ENCODE measurements around the gene B3GLCT. TPM values are rescaled to one million over a fixed set of nuclear protein-coding genes. Genes with fewer than 3 reads are reported as not detected.

The B3GLCT gene
- total RNA-seq, 1 donor from 2014 or later: 11.2 TPM

GRCh38 chr13:31320946-31321345 lies 121.2 kb downstream of the B3GLCT start:
- H3K27ac Mint-ChIP-seq (ENCODE audit: unreplicated experiment): no peak overlapping the region
- Histone ChIP-seq H3K9me3 (ENCODE audit: insufficient read depth, low read depth, low read length) (no peaks in the 10 kb centered on the region), H3K27me3 (ENCODE audit: insufficient read depth, low read length) (no peaks in the 10 kb centered on the region), H3K36me3 (ENCODE audit: insufficient read depth, low read length) (no peaks in the 10 kb centered on the region), H2AFZ (ENCODE audit: low read depth, low read length) (no peak overlapping the region), H3K4me2 (ENCODE audit: low read length) (no peak overlapping the region), H3K9ac (ENCODE audit: low read length) (no peak overlapping the region), H3K4me3 (ENCODE audit: insufficient read depth, low read depth, low read length) (no peak overlapping the region), H3K4me1 (ENCODE audit: insufficient read depth, low read length) (no peaks in the 10 kb centered on the region), H3K79me2 (ENCODE audit: insufficient read depth, low read length) (no peaks in the 10 kb centered on the region), H4K20me1 (ENCODE audit: insufficient read depth, low read length) (no peaks in the 10 kb centered on the region), H3K27ac (ENCODE audit: low read depth, low read length) (no peak overlapping the region)
- TF ChIP-seq CTCF (IDR thresholded peaks at IDR 0.05; ENCODE audit: insufficient read depth, low read depth, low read length) (no peak), EZH2 (IDR thresholded peaks at IDR 0.05; ENCODE audit: insufficient read depth, low read length) (no peak)
- H3K4me3 Mint-ChIP-seq (ENCODE audit: unreplicated experiment): no peak overlapping the region
- no peaks in the 10 kb centered on the region for H3K27me3 Mint-ChIP-seq (ENCODE audit: low read depth, unreplicated experiment)
- H3K4me1 Mint-ChIP-seq (ENCODE audit: low read depth, unreplicated experiment): no peaks in the 10 kb centered on the region
- FAIRE-seq (peak; percentile 13), DNase-seq (ENCODE audit: low read depth) (no peak)
- peaks cover 4% of the 10 kb centered on the region for H3K36me3 Mint-ChIP-seq (ENCODE audit: low read depth, unreplicated experiment)
- no peaks in the 10 kb centered on the region for H3K9me3 Mint-ChIP-seq (ENCODE audit: unreplicated experiment)

GRCh38 chr13:31321457-31321856 lies 121.7 kb downstream of the B3GLCT start:
- Histone ChIP-seq H3K36me3 (ENCODE audit: insufficient read depth, low read length) (no peaks in the 10 kb centered on the region), H3K9ac (ENCODE audit: low read length) (no peak overlapping the region), H3K27me3 (ENCODE audit: insufficient read depth, low read length) (no peaks in the 10 kb centered on the region), H3K9me3 (ENCODE audit: insufficient read depth, low read depth, low read length) (no peaks in the 10 kb centered on the region), H3K4me1 (ENCODE audit: insufficient read depth, low read length) (no peaks in the 10 kb centered on the region), H4K20me1 (ENCODE audit: insufficient read depth, low read length) (no peaks in the 10 kb centered on the region), H3K4me2 (ENCODE audit: low read length) (no peak overlapping the region), H3K4me3 (ENCODE audit: insufficient read depth, low read depth, low read length) (no peak overlapping the region), H3K79me2 (ENCODE audit: insufficient read depth, low read length) (no peaks in the 10 kb centered on the region), H3K27ac (ENCODE audit: low read depth, low read length) (no peak overlapping the region), H2AFZ (ENCODE audit: low read depth, low read length) (no peak overlapping the region)
- H3K36me3 Mint-ChIP-seq (ENCODE audit: low read depth, unreplicated experiment): peaks cover 4% of the 10 kb centered on the region
- no peaks in the 10 kb centered on the region for H3K4me1 Mint-ChIP-seq (ENCODE audit: low read depth, unreplicated experiment)
- H3K27me3 Mint-ChIP-seq (ENCODE audit: low read depth, unreplicated experiment): no peaks in the 10 kb centered on the region
- DNase-seq (ENCODE audit: low read depth) (no peak), FAIRE-seq (no peak)
- no peak overlapping the region for H3K4me3 Mint-ChIP-seq (ENCODE audit: unreplicated experiment)
- no peaks in the 10 kb centered on the region for H3K9me3 Mint-ChIP-seq (ENCODE audit: unreplicated experiment)
- TF ChIP-seq EZH2 (IDR thresholded peaks at IDR 0.05; ENCODE audit: insufficient read depth, low read length) (no peak), CTCF (IDR thresholded peaks at IDR 0.05; ENCODE audit: insufficient read depth, low read depth, low read length) (no peak)
- no peak overlapping the region for H3K27ac Mint-ChIP-seq (ENCODE audit: unreplicated experiment)

GRCh38 chr13:31322026-31322425 lies 122.3 kb downstream of the B3GLCT start:
- no peak overlapping the region for H3K27ac ChIP-seq (ENCODE audit: low read depth, low read length)
- H3K79me2 ChIP-seq (ENCODE audit: insufficient read depth, low read length): no peaks in the 10 kb centered on the region
- no peaks in the 10 kb centered on the region for H3K36me3 ChIP-seq (ENCODE audit: insufficient read depth, low read length)
- no peaks in the 10 kb centered on the region for H3K9me3 Mint-ChIP-seq (ENCODE audit: unreplicated experiment)
- H4K20me1 ChIP-seq (ENCODE audit: insufficient read depth, low read length): no peaks in the 10 kb centered on the region
- H3K4me2 ChIP-seq (ENCODE audit: low read length): no peak overlapping the region
- H2AFZ ChIP-seq (ENCODE audit: low read depth, low read length): no peak overlapping the region
- H3K4me3 Mint-ChIP-seq (ENCODE audit: unreplicated experiment): no peak overlapping the region
- H3K27me3 Mint-ChIP-seq (ENCODE audit: low read depth, unreplicated experiment): no peaks in the 10 kb centered on the region
- H3K27me3 ChIP-seq (ENCODE audit: insufficient read depth, low read length): no peaks in the 10 kb centered on the region
- peaks cover 4% of the 10 kb centered on the region for H3K36me3 Mint-ChIP-seq (ENCODE audit: low read depth, unreplicated experiment)
- DNase-seq (ENCODE audit: low read depth) (no peak), FAIRE-seq (no peak)
- no peak overlapping the region for H3K27ac Mint-ChIP-seq (ENCODE audit: unreplicated experiment)
- no peaks in the 10 kb centered on the region for H3K4me1 ChIP-seq (ENCODE audit: insufficient read depth, low read length)
- no peak overlapping the region for H3K9ac ChIP-seq (ENCODE audit: low read length)
- H3K4me1 Mint-ChIP-seq (ENCODE audit: low read depth, unreplicated experiment): no peaks in the 10 kb centered on the region
- TF ChIP-seq EZH2 (IDR thresholded peaks at IDR 0.05; ENCODE audit: insufficient read depth, low read length) (no peak), CTCF (IDR thresholded peaks at IDR 0.05; ENCODE audit: insufficient read depth, low read depth, low read length) (no peak)
- no peaks in the 10 kb centered on the region for H3K9me3 ChIP-seq (ENCODE audit: insufficient read depth, low read depth, low read length)
- no peak overlapping the region for H3K4me3 ChIP-seq (ENCODE audit: insufficient read depth, low read depth, low read length)

All from astrocyte (in vitro differentiated cells and primary cell).